ENCODE measurements around the gene ATG5.

ATG5 gene

DNA sequence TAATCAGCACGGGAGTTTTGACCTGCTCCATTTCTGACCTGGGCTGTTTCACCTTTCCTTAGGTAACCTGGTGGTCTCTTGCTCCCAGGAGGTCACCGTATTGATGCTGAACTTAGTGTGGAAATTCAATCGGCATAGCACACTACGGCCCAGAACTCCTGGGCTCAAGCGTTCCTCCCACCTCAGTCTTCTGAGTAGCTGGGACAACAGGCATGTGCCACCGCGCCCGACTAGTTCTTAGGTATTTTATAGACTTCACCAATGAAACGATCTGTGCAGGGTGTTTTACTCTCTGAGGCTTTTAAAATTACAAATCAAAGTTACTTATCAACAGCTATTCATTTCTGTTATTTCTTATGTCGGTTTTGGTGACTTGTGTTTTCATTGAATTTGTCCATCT is 42.1 kb downstream of the ATG5 start:
- ChIA-PET CTCF (interaction anchor here (0.5 to 1.0 kb wide), 2 partner anchors 22 to 49 kb away, joined by 3 to 7 read pairs; no protein-coding TSS in a partner anchor), POLR2A (ENCODE audit: low non-redundant PET) (no interaction called here)
- TF ChIP-seq CTCF (conservative IDR thresholded peaks at IDR 0.05; ENCODE audit: low read depth) = no peak
- H3K27ac ChIP-seq = no peak overlapping the region
- no peak for DNase-seq (ENCODE audit: low spot score)

DNA sequence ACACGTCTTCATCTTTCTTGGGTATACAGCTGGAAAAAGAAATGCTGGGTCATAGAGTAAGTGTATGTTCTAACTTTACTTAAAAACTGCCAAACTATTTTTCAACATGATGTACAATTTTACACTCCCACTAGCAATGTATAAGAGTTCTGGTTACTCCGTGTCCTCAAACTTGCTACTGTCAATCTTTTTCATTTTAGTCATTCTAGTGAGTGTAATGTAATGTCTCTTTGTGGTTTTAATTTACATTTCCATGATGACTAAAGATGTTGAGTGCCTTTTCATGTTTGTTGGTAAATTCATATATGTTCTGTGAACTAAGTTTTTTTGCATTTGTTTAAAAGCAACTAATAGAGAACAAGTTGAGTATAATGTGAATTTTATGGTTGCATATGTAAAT is 43.9 kb downstream of the ATG5 start:
- POLR2A ChIA-PET (ENCODE audit: low non-redundant PET) = no interaction called here
- DNase-seq (ENCODE audit: low spot score) = no peak
- no peak for TF ChIP-seq CTCF (conservative IDR thresholded peaks at IDR 0.05; ENCODE audit: low read depth)
- H3K27ac ChIP-seq = no peak overlapping the region
- CTCF ChIA-PET = no interaction called here

DNA sequence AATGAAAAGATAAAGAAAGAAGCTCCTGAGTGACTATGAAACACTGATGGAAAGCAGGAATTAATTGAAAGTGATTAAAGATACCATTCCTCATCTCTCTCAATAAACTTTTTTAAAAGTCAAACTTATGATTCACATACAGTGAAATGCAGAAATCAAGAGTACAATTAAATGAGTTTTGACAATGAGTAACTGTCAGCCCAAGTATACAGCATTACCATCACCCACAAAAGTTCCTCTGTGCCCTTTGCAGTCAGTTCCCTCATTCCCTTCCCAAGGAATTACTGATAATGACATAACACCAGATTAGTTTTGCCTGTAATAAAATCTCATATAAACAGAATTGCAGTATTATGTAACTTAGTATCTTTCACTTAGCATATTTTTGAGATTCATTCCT is 44.5 kb downstream of the ATG5 start:
- no peak for TF ChIP-seq CTCF (conservative IDR thresholded peaks at IDR 0.05; ENCODE audit: low read depth)
- POLR2A ChIA-PET (ENCODE audit: low non-redundant PET) = no interaction called here
- CTCF ChIA-PET = no interaction called here
- DNase-seq (ENCODE audit: low spot score) = no peak
- H3K27ac ChIP-seq = no peak overlapping the region

DNA sequence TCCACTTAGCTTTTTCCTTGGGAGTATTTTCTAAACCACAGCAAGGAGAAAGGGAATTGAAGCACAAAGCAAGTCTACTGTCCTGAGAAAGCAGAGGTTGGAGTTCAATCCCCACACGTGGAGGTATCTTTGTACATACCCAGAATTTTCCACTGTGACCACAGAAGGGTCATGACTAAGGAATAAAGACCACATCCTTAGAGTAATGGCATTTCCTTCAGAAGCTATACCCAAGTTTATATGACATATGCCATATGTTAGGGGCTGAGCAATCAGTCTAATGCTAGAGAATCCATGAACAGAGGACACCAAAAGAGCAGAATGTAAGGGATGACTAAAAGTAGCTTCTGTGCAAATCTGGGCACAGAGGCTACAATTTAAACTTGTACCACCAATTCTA is 46.4 kb downstream of the ATG5 start:
- ChIA-PET POLR2A (ENCODE audit: low non-redundant PET) (no interaction called here), CTCF (interaction anchor here (0.6 to 0.9 kb wide), 3 partner anchors 56 to 566 kb away, joined by 3 to 7 read pairs (median 3); no protein-coding TSS in a partner anchor)
- no peak for TF ChIP-seq CTCF (conservative IDR thresholded peaks at IDR 0.05; ENCODE audit: low read depth)
- H3K27ac ChIP-seq = no peak overlapping the region
- no peak for DNase-seq (ENCODE audit: low spot score)

GRCh38 chr6:106275692-106276091 is 49.9 kb downstream of the ATG5 start:
- ChIA-PET CTCF (interaction anchor here (0.6 kb wide), 1 partner anchor 784 kb away, joined by 3 read pairs; no protein-coding TSS in a partner anchor), POLR2A (ENCODE audit: low non-redundant PET) (no interaction called here)
- DNase-seq (ENCODE audit: low spot score) = no peak
- TF ChIP-seq CTCF (conservative IDR thresholded peaks at IDR 0.05; ENCODE audit: low read depth) = no peak
- H3K27ac ChIP-seq = no peak overlapping the region

- H3K27ac ChIP-seq = no peak overlapping the region
- TF ChIP-seq CTCF (conservative IDR thresholded peaks at IDR 0.05; ENCODE audit: low read depth) = no peak
- no peak for DNase-seq (ENCODE audit: low spot score)
- POLR2A ChIA-PET (ENCODE audit: low non-redundant PET) = no interaction called here
- CTCF ChIA-PET = interaction anchor here (0.8 kb wide), 1 partner anchor 66 kb away, joined by 3 read pairs; no protein-coding TSS in a partner anchor
Observed at GRCh38 chr6:106273087-106273486, 52.5 kb downstream of the ATG5 start.

- POLR2A ChIA-PET (ENCODE audit: low non-redundant PET) = no interaction called here
Observed at GRCh38 chr6:106272287-106272686, 53.3 kb downstream of the ATG5 start.

More at GRCh38 chr6:106272287-106272686, 53.3 kb downstream of the ATG5 start:
- DNase-seq (ENCODE audit: low spot score) = no peak
- no peak for TF ChIP-seq CTCF (conservative IDR thresholded peaks at IDR 0.05; ENCODE audit: low read depth)
- no peak overlapping the region for H3K27ac ChIP-seq
- CTCF ChIA-PET = no interaction called here

All from RWPE1 (cell line).